T-helper 1 cell (primary cell): Measurements from ENCODE around the gene L3MBTL4.
"Not testable (repeated sequence)": the region's sequence is repeated elsewhere in the genome, so short reads cannot be mapped to it uniquely, and the experiment has no call there.

ENCODE experiments used
- DNase-seq, 5 donors: peaks; one replicate each; pipeline ENCODE4 v3.0.0-alpha.2; 2012 to 2020

The L3MBTL4 gene

GRCh38 chr18:6170604-6171003, 244.1 kb downstream of the L3MBTL4 start:
- no peak for DNase-seq

GRCh38 chr18:6161549-6161948, 253.2 kb downstream of the L3MBTL4 start:
- DNase-seq, result no peak

DNA sequence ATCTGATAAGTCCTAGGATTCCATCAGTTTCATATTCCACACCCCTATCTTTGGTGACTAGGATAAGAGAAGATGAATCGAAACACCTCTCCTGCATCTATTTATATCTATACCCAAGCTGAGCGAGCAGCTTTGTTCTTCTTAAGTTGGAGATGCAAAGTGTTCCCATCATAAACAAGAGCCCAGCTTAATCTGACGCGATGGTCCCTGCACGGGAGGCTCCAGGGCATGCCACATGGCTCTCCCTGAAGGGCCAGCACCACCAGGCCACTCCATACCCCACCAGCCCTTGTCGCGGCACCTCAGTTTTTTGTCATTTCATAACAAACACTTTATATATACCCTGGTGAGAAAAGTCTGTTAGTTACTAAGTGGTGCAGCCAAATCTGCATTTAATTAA, 255.3 kb downstream of the L3MBTL4 start:
- DNase-seq, result no peak

DNA sequence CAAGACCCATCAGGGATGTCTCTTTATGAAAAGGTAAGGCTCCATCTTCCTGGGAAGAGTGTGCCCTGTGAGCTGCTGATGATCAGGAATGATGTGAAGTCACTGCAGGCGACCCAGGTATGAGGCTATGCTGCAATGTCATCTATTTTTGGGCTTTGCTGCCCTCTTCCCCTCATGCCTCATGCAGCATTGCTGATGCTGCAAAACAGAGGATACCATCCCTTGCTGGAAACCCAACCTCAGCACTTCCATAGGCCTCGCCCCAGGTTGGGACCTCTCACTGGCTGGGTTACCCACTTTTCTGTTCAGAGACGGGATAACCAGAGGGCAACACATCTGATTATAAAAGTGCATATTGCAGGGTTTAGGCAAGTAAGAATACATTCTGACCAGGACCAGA, 255.8 kb downstream of the L3MBTL4 start:
- no peak for DNase-seq

DNA sequence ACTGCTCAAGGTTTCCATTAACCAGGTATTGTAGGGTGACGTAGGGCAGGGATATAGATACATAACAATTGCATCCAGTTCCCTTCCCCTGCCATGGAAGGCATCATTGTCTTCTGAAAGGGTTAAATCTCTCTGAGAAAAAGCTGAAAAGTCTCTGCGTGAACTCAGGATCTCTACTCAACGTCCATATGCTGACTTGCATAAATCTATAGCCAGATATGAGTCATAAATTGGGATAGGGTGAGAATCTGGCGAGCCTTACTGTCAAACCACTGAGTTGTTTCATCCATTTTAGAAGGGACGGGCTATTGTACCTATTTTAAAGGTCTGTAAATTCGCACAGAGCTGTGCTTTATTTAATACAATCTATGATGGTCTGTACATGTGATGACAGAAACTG, 258.3 kb downstream of the L3MBTL4 start:
- DNase-seq, result no peak

- no peak for DNase-seq
Measured at GRCh38 chr18:6155707-6156106, 259.0 kb downstream of the L3MBTL4 start.

DNA sequence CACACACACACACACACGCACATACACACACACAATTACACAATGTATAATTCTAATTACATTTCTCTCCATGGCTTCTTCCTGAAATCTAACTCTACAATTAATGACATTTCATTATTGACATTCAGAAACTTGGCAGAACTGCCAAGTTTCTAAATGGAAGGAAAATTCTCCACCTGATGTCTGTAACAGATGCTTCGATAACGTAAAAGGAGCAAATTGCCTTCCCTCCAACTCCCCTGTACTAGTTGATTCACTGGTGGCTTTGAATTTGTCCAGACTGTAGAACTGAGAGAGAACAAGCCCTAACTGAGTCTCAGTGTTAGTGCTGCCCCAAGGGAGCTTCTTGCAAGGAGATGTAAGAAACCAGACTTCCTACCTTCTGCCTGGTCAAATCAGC, 264.3 kb downstream of the L3MBTL4 start:
- no peak for DNase-seq

GRCh38 chr18:6146307-6146661, 268.4 kb downstream of the L3MBTL4 start:
- DNase-seq, result no peak

- DNase-seq, result no peak
Measured at GRCh38 chr18:6145645-6146306, 268.9 kb downstream of the L3MBTL4 start.

DNA sequence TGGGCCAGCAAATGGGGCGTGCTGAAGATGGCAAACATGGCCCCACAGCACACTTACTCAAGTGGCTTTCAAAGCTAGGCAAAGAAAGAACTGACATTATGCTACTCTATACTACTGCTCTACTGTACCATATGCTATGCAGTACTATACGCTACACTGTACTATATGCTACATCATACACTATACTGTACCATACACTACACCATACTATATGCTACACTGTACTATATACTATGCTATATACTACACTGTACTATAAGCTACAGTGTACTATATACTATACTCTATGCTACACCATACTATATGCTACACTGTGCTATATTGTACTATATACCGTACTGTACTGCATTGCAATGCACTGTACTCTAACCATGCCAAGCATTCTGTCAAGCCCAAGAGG, 275.7 kb downstream of the L3MBTL4 start:
- no peak for DNase-seq

DNA sequence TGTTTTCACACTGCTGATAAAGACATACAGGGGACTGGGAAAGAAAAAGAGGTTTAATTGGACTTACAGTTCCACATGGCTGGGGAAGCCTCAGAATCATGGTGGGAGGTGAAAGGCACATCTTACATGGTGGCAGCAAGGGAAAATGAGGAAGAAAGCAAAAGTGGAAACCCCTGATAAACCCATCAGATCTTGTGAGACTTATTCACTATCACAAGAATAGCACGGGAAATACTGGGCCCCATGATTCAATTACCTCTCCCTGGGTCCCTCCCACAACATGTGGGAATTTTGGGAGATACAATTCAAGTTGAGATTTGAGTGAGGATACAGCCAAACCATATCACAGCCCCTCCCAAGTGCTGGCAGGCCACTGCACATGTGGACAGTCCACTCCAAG, 278.8 kb downstream of the L3MBTL4 start:
- not testable (repeated sequence) for DNase-seq

- DNase-seq, result not testable (repeated sequence)
Measured at GRCh38 chr18:6135029-6135428, 279.7 kb downstream of the L3MBTL4 start.

DNA sequence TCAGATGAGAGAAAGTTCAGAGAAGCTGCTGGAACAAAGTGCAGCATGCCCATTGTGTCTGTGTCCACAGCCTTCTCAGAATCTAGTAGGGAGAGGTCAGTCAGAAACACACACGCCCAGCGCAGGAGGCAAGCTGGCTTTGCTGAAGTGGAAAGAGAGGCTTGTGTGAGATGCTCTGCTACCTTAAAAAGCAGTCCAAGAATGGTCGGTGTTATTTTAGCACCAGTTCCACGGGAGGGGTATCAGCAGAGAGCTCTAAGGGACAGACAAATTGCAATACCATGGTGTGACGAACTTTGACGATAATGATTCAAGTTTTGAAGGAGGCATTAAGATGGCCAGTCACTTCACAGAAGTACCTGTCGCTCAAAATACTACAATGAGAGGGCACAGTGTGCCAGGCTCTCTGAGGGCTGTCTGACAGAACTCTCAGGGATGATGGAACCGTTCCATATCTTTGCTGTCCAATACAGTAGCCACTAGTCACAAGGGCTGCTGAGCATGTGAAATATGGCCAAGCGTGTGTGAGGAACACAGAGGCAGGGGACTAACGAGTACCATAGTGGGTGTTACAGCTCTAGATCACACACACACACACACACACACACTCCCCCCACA, 281.9 kb downstream of the L3MBTL4 start:
- no peak for DNase-seq

DNA sequence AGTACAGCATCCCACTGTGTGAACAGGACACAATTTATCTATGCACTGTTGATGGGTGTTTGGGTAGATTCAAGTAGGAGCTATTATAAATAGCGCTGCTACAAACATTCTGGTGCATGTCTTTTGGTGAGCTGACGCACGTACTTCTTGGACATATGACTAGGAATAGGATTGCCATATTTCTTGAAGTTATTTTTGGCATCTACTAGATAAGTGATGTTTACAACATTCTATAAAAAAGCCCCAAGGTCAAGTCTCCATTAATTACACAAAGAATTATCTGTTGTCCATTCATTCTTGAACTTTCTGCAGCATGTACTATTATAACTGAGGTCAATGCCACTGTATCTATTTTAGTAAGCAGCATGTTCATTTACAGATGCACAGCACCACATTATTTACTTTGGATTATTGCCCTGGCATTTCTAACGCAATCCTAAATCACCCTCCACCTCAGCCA, 293.9 kb downstream of the L3MBTL4 start:
- DNase-seq, result no peak

GRCh38 chr18:6119761-6120160, 294.9 kb downstream of the L3MBTL4 start:
- DNase-seq, result no peak

GRCh38 chr18:6118080-6118479, 296.6 kb downstream of the L3MBTL4 start:
- no peak for DNase-seq

- no peak for DNase-seq
Measured at GRCh38 chr18:6115710-6116109, 299.0 kb downstream of the L3MBTL4 start.

DNA sequence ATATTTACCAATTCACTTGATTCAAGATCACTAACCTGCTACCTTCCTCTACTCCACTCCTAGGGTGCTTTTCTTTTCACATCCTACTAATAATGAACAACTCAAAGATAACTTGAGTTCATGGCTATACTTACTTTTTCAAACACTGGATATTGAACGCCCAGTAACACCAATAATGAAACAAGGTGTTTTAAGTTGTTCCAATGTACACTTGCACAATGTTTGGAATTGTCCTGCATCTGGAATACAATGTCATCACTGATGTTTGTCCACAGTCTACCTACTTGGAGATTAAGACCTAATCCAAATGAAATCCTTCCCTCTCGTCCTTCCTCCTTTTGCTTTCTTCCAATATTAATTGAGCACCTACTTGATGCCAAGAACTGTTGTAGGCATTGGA, 301.1 kb downstream of the L3MBTL4 start:
- DNase-seq, result no peak

- DNase-seq, result no peak
Measured at GRCh38 chr18:6111726-6112125, 303.0 kb downstream of the L3MBTL4 start.

DNA sequence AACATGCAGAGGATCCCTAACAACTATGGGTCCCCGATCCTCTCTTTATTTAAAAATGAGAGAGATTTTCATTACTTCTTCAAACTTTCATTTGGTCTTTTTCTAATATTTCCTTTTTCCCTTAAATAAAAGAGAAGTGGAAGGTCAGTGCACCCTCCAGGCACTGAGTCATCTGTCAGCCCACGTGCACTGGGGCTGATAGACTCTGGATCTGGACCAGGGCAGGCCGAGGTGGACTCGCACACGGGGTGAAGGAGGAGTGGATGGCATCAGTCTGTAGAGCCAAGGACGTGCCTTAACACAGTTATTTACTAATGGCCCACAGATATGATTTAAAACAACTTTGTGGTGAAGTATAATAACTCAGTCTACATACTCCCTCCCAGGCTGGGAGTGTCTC, 305.0 kb downstream of the L3MBTL4 start:
- DNase-seq, result no peak

GRCh38 chr18:6107794-6108193, 306.9 kb downstream of the L3MBTL4 start:
- DNase-seq, result no peak

GRCh38 chr18:6106091-6106685, 308.5 kb downstream of the L3MBTL4 start:
- DNase-seq, result no peak

DNA sequence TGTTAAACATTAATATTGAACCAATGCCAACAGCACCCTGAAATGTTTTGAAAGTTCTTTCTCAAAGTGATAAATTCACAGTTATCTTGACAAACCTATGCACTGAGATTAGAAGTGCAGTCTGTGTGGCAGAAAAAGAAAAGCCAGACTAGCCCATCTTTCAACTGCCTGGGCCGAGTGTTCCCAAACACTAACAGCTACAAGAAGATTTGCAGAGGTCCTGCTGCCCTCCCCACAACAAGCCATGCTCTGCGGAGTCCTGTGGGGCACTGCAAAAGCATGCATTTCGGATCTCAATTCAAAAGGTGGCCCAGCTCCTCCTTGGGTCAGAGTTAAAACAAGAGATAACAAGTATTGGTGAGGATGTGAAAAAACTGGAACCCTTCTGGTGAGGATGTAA, 311.0 kb downstream of the L3MBTL4 start:
- no peak for DNase-seq

GRCh38 chr18:6096730-6097129, 318.0 kb downstream of the L3MBTL4 start:
- no peak for DNase-seq

DNA sequence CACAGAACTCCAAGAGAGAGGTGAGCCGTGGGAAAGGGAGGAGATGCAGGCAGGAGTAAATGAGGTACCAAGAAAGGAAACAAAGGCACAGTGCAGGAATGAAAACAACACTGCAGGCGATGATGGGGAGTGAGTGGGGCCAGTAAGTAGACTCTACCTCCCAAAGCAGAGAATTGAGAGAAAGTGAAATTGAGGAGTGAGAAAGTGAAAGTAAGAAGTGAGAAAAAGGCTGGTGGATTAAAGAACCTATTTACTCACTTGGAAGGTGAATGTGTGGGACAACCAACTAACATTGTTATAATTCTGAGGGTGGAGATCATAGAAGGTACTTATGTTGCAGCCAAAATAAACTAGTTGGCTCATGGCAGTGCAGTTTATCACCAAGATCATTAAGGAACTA, 326.3 kb downstream of the L3MBTL4 start:
- no peak for DNase-seq
